LoVo (cell line): ENCODE data around the gene SORCS2.

Experiments
- DNase-seq: peaks from one replicate; pipeline ENCODE4 v3.0.0-alpha.2; 2016; ENCODE audit warnings: low spot score

Gene SORCS2

DNA sequence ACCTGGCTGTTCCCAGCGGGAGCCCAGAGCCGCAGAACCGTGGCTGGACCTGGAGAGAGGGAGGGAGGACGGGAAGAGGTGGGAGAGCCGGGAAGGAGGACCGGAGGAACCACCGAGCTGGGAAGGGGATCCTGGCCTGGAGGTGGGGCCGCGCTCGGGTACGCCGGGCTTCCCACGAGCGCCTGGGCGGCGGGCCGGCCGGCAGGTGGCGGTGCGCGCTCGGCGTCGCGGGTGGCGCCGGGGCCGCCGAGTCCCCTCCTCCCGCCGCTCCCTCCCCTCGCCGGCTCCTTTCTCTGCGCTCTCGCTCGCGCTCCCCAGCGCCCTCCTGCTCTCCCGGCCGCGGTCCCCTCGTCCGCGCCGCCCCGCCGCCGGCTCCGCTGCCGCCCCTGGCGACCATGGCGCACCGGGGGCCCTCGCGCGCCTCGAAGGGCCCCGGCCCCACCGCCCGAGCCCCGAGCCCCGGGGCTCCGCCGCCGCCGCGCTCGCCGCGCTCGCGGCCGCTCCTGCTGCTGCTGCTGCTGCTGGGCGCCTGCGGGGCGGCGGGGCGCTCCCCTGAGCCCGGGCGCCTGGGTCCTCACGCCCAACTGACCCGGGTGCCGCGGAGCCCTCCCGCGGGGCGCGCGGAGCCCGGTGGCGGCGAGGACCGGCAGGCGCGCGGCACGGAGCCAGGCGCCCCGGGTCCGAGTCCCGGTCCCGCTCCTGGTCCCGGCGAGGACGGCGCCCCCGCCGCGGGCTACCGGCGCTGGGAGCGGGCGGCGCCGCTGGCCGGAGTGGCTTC is at the start of gene SORCS2:
TSS of gene SORCS2 (plus strand) at position 287 of the 778 bp plus-strand sequence.
- no peak for DNase-seq

DNA sequence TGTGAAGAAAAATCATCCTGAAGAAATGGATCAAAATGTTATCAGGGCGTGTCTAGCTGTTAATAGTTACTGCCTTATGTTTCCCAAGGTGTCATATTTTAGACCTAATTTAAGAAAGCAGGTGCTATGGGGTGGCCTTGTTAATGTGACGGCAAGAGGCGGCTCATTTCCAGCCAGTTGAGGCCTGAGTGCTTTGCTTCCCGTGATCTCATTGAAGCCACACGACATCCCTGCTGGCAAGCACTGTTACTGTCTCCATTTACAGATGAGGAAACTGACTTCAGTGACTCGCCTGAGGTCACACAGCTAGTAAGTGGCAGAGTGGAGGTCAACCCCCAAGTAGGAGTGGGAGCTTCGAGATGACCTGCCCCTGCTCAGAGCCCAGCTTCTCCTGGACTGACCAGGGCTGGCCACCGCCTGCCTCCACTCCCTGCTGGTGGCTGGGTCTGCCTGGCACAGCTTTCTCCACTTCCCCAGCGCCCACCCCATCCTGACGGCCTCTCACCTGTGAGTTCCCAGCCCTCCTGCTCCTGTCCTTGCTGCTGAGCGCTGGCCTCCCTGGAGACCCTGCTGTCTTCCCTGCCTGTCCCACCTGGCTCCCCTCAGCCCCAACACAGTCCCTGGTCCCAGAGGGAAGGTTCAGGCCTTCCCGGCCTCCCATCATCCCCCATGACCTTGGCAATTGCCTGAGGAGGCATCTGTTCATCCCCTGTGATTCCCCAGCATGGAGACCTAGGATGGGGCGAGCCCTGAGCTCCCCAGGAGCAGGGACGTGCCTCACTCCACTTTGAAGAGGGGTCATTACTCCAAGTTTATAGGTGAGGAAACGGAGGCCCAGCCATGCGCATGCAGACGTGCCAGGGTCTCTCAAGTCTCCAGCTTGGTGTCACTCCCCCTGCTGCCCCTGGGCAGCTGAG is 47.7 kb upstream of the SORCS2 start:
- DNase-seq = no peak

DNA sequence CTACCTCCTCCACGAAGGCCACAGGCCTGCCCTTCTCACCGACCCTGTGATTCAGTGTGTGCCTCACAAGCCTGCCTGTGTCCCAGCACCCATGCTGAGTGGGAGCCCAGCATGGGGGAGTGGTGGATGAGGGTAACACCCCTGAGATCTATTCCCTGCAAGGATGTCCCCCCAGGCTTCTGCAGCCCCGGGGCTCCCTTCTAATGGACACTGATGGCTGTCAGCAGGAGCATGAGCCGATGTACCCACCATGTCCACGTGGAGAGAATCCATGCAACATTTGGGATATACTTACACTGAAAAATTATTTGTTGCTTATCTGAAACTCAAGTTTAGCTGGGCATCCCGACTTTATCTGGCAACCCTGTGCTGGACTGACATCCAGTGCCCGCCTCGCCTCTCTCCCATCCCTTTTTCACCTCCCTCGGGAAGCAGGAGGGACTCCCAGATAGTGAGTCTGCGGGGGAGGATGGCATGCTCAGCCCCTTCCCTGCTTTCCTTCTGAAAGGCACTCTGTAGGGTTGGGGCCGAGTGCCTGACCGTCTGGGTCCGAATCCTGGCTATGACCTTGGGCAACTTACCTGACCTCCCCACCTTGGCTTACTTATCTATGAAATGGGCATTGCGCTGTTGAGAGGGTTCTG is 46.9 kb upstream of the SORCS2 start:
- no peak for DNase-seq

DNA sequence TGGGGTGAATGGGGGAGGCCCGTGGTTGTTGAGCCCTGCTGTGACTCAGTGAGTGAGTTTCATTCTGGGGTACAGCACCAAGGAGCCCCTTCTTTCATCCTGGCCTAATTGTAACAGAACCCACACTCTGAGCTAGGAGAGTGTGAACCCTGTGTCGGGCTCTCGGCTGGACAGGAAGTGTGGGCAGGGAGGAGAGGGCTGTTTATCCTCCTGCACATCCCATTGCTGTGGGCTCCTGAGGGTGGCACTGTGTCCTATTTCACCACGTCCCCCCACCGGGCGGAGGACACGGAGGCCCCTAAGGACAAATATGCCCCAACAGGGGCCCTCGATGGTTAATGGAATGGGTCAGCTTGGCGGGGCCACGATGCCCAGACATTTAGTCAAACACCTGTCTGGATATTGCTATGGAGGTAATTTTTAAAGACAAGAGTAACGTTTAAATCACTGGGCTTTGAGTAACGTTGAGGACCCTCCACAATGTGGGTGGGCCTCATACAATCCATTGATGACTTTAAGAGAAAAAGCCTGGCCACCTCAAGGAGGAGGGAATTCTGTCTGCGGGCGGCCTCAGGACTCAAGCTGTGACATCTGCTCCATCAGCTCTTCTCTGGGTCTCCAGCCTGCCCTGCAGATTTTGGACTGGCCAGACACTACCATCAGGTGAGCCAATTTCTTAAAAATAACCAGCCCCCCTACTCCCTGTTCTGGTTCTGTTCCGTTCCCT is 46.1 kb upstream of the SORCS2 start:
- DNase-seq = no peak

DNA sequence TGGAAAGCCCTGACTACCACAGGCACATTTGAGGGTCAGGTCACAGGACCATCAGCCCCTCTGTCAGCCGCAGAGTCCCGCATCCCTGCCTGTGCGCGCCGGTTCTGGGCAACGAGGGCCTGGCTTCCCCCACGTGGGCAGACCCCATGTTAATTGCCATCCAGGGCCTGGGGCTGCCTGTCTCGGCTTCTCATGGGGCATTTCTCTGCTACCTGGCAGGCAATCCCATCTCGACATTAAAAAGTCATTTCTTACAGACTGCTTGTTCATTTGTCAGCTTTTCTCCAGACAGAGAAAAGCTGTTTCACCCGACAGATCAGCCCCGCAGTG is 45.6 kb upstream of the SORCS2 start:
- DNase-seq = no peak

DNA sequence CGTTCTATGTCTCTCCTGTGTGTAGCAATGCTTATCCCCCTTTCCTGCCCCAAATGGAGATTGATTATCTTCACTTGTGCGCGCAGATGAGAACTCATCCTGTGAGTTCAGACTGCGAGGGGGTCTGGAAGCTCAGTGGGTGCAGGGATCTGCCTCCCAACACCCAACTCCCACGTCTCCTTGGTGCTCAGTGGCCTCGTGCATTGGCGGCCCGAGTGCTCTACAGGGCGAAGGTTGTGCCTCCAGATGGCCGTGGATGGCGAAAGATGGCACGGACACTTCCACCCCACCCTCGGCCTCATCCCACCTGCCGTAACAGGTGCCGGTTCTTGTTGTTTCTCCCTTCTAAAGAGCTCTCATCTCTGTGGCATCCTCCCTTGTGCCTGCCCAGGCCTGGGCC is 45.1 kb upstream of the SORCS2 start:
- no peak for DNase-seq

DNA sequence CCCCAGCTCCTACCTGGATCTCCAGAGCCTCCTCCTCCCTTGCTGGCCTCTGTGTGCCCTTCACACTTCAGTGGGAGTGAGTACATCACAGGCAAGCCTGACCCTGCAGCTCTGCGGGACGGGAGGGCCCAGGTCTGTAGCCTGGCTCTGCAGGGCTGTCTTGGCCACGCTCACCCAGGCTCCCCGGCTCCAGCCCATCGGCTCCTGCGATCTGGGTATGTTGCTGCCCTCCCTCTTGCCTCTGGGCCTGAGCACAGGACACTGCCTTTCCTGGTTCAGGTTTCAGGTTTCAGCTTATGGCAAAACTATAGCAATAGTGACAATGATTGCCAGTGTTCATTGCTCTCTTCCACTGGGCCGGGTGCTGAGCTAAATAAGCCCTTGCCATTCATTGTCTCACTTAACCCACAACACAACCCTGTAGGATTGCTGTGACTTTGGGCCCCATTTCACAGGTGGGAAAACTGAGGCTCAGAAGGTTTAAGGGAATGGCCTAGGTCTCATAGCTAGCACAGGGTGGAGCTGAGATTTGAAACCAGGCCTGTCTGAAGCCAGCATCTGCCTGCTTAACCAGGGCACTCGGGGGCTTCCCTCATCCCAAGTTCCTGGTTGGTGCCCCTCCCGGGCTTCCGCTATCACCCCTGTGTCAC is 44.6 kb upstream of the SORCS2 start:
- DNase-seq = no peak

DNA sequence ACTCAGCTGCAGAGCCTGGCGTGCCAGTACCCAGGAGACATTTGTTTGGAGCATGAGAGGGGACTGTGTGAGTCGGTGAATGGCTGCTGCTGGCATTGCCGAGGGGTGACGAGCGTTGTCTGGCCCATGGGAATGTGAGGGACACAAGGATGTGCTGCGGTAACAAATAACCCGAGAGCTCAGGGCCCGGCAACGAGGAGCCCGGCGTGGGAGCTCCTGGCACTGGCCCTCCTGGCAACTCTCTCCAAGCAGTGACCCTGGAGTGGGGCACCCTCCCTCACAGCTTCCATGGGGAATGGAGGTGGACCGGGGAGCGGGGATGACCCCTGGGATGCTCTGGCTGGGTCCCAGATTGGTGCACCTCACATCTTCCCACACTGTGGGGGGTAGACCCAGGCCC is 44.0 kb upstream of the SORCS2 start:
- DNase-seq = no peak

DNA sequence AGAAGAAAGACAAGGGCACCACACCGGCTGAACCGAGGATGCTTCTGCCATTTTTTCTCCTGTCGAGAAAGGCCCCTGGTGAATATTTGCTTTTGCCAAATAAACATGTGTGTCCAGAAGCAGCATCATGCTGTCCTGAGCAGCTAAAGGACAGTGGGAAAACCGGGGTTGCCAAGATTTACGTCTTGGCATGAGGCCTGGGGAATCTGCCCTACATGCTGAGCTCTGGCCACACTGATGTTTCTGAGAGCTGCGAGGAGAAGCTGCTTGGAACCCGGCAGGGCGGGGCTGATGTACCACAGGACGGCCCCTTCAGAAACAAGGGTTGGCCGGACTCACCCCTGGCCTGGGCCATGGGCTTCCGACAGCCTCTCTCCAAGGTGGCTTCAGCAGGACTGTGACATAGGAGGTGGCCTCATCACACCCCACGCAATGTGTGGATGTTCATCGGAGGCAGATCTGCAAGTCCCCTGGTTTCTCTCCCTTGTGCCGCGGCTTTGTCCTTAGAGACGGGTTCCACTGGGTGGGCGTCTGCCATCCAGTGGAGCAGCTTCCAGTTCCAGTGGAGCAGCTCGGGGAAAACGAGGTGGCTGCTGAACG is 42.2 kb upstream of the SORCS2 start:
- no peak for DNase-seq

DNA sequence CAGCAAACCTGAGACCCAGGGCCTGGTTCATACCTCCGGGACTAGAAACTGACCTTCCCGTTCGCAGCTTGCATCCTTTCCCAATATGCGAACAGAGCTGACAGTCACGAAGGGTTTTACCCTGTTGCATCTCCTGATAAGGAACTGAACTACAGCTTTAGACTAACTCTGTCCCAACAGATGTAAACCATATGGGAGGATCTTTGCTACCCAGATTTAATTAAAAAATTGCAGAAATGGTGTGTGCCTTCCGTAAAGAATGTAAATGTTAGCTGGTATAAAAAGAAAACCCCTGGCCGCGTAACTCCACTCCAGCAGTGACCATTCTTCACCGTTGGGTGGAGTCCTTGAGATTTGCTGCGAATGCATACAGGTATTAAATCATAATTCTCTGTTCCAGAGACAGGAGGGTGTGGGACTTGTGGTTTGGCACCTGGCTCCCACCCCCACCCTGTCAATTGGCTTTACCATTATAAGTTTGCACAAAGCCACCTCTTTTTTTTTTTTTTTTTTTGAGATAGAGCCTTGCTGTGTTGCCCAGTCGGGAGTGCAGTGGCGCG is 40.6 kb upstream of the SORCS2 start:
- no peak for DNase-seq

DNA sequence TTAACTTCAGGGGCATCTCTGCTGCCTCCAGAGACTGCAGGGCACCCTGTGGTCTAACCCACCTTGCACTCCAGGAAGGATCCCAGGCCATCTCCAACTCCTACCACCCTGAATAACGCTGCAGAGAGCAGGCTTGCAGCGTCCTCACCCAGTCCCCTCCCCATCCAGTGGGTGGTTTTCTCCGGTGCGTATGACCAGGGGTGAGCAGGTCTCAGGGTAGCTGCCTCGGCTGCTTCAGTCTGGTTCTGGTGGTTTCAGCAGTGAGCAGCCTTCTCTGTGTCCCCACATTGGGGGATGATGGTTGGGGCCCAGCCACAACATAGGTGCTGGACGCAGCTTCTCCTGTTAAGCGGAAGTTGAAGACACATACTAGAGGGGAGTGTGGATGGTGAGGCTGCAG is 38.6 kb upstream of the SORCS2 start:
- DNase-seq = no peak

DNA sequence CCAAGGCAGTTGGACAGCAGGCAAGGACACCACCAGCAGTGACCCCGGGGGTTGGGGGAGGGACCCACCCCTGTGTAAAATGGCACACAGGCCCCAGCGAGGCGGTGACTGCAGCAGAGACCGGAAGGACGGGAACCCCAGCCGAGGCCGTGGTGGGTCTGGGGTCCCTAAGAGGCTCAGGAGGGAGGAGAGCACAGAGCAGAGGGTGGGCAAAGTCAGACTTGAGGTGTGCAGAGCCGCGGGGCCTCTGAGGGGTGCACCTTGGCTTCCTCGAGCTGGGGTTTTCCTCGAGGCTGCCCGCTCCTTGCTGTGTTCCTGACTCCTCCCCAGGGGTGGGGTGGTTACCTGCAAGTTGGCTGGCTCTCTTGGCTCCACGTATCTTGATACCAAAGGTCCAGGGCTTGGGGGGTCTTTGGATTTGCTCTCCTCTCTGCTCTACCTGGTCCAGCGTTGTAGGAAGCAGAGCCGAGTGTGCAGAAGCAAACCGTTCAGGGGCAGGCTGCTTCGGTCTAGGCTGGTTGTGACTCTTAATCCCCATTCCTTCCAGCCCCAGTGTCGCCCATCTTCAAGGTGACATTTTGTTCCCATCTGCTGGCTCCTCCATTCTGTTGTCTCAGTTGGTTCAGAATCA is 37.9 kb upstream of the SORCS2 start:
- no peak for DNase-seq

DNA sequence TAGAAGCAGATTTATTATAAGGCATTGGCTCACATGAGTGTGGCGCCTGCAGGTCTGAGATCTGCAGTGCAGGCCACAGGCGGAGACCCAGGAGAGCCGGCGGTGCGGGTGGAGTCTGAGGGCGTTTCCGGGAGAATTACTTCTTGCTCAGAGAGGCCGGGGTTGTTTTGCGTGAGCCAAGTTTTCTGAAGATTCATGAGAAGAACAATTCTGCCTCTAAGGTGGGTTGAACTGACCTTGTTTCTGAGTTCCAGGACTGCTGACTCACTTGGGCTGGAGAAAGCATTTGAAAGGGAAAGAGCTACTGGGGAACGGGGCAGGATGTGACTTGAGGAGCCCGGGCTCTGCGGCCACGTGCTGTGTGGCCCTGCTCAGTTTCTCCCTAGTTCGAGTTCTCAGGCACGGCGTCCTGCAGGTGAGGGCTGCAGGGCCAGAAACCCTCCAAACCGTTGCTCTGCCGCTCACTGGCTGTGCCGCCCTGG is 36.7 kb upstream of the SORCS2 start:
- DNase-seq = no peak

DNA sequence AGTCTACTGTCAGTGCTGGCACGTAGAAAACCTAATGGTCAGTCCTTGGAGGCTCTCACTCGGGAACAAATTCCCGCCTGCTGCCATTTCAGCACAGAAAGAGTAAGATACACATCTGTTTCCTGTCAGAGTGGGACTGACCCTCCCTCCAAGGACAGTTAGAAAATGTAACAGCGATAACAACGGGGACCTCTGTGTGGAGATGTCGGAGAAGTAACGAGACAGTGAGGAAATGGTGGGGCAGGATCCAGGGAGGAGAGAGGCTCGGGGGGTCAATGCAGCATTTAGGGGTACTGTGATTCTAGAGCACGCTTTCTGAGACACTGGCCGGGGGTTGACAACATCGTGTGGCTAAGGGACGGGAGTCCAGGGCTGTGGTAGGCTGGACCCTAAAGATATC is 36.0 kb upstream of the SORCS2 start:
- no peak for DNase-seq

DNA sequence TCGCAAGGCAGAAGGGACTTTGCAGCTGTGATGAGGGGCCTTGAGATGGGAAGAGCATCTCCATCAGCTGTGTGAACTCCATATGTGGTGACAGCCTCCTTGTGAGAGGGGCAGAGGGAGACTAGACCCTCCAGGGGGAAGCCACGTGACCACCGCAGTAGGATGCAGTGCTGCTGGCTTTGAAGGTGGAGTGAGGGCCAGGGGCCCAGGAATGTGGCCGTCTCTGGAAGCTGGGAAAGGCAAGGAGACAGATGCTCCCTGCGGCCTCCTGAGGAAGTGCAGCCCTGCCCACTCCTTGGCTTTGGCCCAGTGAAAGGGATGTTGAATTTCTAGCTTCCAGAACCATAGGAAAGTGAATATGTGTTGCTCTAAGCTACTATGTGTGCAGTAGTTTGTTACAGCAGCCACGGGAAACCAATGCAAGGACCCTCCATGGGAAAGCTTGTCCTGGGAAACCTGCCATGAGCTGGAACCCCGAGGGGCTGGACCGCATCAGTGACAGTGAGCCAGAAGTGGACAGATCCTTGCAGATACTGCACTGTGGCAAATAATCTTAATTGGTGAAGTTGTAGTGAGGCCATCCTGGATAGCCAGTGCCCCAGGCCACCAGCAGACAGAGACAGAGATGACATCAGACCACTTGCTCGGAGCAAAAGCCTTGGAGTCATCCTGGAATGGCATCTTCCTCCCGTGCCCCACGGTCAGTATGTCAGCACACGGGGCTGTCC is 35.4 kb upstream of the SORCS2 start:
- DNase-seq = no peak

DNA sequence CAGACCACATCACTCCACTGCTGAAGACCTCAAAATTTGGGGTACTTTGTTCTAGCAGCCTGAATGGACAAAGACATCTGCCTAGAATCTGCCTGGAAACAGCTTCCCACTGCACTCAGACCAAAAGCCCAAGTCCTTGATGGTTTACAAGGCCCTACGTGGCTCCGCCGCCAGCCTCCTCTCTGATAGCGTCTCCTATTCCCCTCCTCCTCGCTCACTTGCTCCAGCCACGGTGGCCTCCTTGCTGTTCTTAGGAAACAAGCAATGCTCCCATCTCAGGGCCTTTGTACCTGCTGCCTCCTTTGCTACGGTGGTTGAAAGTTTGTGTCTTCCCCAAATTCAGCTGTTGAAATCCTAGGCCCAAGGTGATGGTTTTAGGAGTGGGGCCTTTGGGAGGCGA is 34.7 kb upstream of the SORCS2 start:
- DNase-seq = no peak

DNA sequence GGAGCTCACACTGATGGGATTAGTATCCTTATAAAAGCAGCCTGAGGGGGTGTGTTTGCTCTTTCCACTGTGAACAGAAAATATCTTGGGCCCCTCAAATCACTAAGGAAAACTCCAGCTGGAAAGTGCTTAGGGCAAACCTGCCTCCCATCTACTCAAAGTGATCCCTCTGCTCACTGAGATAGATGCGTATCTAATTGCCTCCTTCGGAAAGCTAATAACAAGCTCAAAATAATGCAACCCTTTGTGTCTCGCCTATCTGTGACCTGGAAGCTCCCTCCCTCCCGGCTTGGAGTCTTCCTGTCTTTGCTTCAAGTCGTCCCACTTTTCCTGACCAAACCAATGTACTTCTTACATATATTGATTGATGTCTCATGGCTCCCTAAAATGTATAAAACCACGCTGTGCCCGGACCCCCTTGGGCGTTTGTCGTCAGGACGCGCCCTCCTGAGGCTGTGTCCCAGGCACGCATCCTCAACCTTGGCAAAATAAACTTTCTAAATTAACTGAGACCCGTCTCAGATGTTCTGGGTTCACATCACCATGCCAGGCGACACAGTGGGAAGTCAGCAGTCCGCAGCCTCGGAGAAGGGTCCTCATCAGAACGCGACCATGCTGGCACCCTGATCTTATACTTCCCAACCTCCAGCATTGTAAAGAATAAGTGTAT is 34.1 kb upstream of the SORCS2 start:
- DNase-seq = no peak

DNA sequence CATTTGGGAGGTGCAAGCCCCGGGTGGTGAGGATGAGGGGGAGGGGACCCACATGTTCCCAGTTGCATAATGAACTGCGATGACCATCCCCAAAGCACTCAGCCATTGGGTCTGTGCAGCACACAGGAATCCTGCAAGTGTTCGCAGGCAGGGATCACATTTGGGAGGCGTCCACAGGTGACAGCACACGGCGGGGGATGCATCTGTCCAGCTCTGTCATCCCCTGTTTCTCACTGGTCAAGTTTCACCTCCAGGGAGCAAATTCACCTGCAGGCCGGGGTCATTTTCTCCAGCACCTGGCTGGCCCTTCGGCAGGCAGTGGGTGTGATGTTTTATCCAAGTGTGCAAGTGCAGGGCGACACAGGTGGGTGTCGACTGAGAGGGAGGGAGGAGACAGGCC is 33.3 kb upstream of the SORCS2 start:
- DNase-seq = no peak

DNA sequence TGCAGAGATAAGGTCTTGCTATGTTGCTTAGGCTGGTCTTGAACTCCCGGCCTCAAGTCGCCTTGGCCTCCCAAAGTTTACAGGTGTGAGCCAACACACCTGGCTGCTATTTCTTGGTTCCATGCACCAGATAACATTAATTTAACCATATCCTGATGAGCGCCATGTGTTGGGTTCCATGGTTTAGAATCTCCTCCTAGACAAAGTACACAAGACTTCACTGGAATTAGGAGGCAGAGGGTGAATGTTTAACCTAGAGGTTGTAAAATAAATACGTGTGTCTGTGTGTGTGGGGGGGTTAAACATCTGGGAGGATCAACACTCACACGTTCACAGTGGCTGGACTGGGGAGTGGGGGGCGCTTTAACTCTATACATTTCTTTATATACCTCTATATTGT is 32.4 kb upstream of the SORCS2 start:
- DNase-seq = no peak
